Breast epithelium (tissue), 3 donors: ENCODE measurements around the gene IFNL3.

Source experiments
- POLR2A ChIP-seq: fragments of 450-650 bp; IDR thresholded peaks from one replicate; pipeline ENCODE4 v1.6.1; 2016; ENCODE audit warnings: antibody characterized with exemption, mild to moderate bottlenecking, moderate library complexity
- TF ChIP-seq, protein P1 (sequence below), 3 donors: fragments of 450-650 bp; IDR thresholded peaks; one replicate each; pipeline ENCODE4 v1.5.1; 2016 to 2017; ENCODE audit warnings: antibody characterized with exemption in 3 of 3, mild to moderate bottlenecking in 3 of 3, moderate library complexity in 3 of 3

DNA sequence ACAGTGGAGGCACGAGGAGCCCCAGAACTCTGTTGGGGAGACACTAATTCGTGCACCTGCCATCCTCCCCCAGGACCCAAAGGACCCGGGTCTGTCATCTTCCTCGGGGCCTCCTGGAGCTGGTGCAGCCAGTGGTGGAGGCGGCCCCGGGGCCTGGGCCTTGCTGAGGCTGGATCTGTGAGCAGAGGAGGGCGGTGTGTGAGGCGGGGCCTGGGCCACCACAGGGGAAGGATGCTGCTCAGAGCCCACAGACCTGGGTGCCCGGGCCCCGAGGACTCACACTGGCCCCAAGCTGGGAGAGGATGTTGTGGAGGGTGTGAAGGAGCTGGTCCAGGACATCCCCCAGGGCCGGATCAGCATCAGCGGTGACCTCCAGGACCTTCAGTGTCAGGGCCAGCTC is 8.3 kb downstream of the IFNL3 start:
- TF ChIP-seq, protein P1, sequence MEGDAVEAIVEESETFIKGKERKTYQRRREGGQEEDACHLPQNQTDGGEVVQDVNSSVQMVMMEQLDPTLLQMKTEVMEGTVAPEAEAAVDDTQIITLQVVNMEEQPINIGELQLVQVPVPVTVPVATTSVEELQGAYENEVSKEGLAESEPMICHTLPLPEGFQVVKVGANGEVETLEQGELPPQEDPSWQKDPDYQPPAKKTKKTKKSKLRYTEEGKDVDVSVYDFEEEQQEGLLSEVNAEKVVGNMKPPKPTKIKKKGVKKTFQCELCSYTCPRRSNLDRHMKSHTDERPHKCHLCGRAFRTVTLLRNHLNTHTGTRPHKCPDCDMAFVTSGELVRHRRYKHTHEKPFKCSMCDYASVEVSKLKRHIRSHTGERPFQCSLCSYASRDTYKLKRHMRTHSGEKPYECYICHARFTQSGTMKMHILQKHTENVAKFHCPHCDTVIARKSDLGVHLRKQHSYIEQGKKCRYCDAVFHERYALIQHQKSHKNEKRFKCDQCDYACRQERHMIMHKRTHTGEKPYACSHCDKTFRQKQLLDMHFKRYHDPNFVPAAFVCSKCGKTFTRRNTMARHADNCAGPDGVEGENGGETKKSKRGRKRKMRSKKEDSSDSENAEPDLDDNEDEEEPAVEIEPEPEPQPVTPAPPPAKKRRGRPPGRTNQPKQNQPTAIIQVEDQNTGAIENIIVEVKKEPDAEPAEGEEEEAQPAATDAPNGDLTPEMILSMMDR (IDR thresholded peaks at IDR 0.05) = no peak
- no peak for TF ChIP-seq POLR2A
